Liver (tissue), 9 donors: ENCODE results near the gene ASAP2. TPM values are rescaled to one million over a fixed set of nuclear protein-coding genes. Genes with fewer than 3 reads are reported as not detected.

Source experiments
- DNase-seq: peaks from one replicate; pipeline ENCODE4 v3.0.0-alpha.2; 2017; ENCODE audit warnings: low spot score
- H3K27ac ChIP-seq, 2 donors: one replicate each; pipeline ENCODE4 v1.7.0; 2013; ENCODE audit warnings: inconsistent platforms in 2 of 2, low read length in 2 of 2, control low read depth in 1 of 2, low read depth in 1 of 2, mild to moderate bottlenecking in 1 of 2
- H3K27me3 ChIP-seq, 4 donors: one replicate each; pipeline versions ENCODE4 v1.6.1 to v1.7.0; 2013; ENCODE audit warnings: low read length in 3 of 4, inconsistent platforms in 1 of 4, mild to moderate bottlenecking in 1 of 4, moderate library complexity in 1 of 4; ENCODE audit not compliant: control insufficient read depth in 4 of 4, insufficient read depth in 4 of 4
- H3K36me3 ChIP-seq, 4 donors: one replicate each; pipeline versions ENCODE4 v1.6.1 to v1.7.0; 2013; ENCODE audit warnings: low read length in 3 of 4, mild to moderate bottlenecking in 3 of 4, low read depth in 1 of 4, moderate library complexity in 1 of 4; ENCODE audit not compliant: control insufficient read depth in 4 of 4, insufficient read depth in 3 of 4
- H3K4me1 ChIP-seq, 4 donors: one replicate each; pipeline versions ENCODE4 v1.6.1 to v1.7.0; 2013; ENCODE audit warnings: low read length in 3 of 4, mild to moderate bottlenecking in 3 of 4, moderate library complexity in 1 of 4; ENCODE audit not compliant: control insufficient read depth in 4 of 4, insufficient read depth in 4 of 4
- H3K4me3 ChIP-seq, 3 donors: one replicate each; pipeline versions ENCODE4 v1.6.1 to v1.7.0; 2013; ENCODE audit warnings: low read length in 3 of 3, control low read depth in 1 of 3, low read depth in 1 of 3, mild to moderate bottlenecking in 1 of 3
- H3K9ac ChIP-seq, 2 donors: one replicate each; pipeline ENCODE4 v1.7.0; 2013; ENCODE audit warnings: low read length in 2 of 2, mild to moderate bottlenecking in 2 of 2, moderate library complexity in 2 of 2, control low read depth in 1 of 2, low read depth in 1 of 2
- H3K9me3 ChIP-seq, 4 donors: one replicate each; pipeline versions ENCODE4 v1.6.1 to v1.7.0; 2013; ENCODE audit warnings: low read length in 3 of 4; ENCODE audit not compliant: control insufficient read depth in 4 of 4
- CTCF ChIP-seq: fragments of 150-350 bp; IDR thresholded peaks from 2 replicates; pipeline ENCODE4 v1.5.1; 2017; ENCODE audit warnings: improper control_type of control experiment, low read depth, low read length; ENCODE audit not compliant: missing input control
- EGR1 ChIP-seq, 2 donors: IDR thresholded peaks; 2 replicates each; pipeline ENCODE4 v1.6.1; 2016 to 2018; ENCODE audit warnings: antibody characterized with exemption in 2 of 2, low read depth in 2 of 2
- FOXA1 ChIP-seq: IDR thresholded peaks from 2 replicates; pipeline ENCODE4 v1.6.1; 2016; ENCODE audit warnings: antibody characterized with exemption
- GABPA ChIP-seq, 2 donors: IDR thresholded peaks in 1 of 2; conservative IDR thresholded peaks in 1 of 2; 2 replicates each; pipeline ENCODE4 v1.6.1; 2016; ENCODE audit warnings: antibody characterized with exemption in 2 of 2, mild to moderate bottlenecking in 1 of 2, moderate library complexity in 1 of 2
- HNF4G ChIP-seq: IDR thresholded peaks from 2 replicates; pipeline ENCODE4 v1.6.1; 2016; ENCODE audit warnings: antibody characterized with exemption
- JUND ChIP-seq, 2 donors: IDR thresholded peaks; 2 replicates each; pipeline ENCODE4 v1.6.1; 2016; ENCODE audit warnings: antibody characterized with exemption in 2 of 2
- NR2F2 ChIP-seq: IDR thresholded peaks from 2 replicates; pipeline ENCODE4 v1.6.1; 2016; ENCODE audit warnings: antibody characterized with exemption
- RAD21 ChIP-seq, 2 donors: IDR thresholded peaks; 2 replicates each; pipeline ENCODE4 v1.6.1; 2016; ENCODE audit warnings: antibody characterized with exemption in 2 of 2, mild to moderate bottlenecking in 2 of 2
- REST ChIP-seq: IDR thresholded peaks from 2 replicates; pipeline ENCODE4 v1.6.1; 2016; ENCODE audit warnings: antibody characterized with exemption, mild to moderate bottlenecking
- RXRA ChIP-seq, 2 donors: IDR thresholded peaks; 2 replicates each; pipeline ENCODE4 v1.6.1; 2017 to 2018; ENCODE audit warnings: antibody characterized with exemption in 2 of 2, mild to moderate bottlenecking in 1 of 2
- SP1 ChIP-seq: IDR thresholded peaks from 2 replicates; pipeline ENCODE4 v1.6.1; 2018; ENCODE audit warnings: antibody characterized with exemption, mild to moderate bottlenecking
- TAF1 ChIP-seq: conservative IDR thresholded peaks from 2 replicates; pipeline ENCODE4 v1.6.1; 2016; ENCODE audit warnings: antibody characterized with exemption, mild to moderate bottlenecking
- YY1 ChIP-seq: IDR thresholded peaks from 2 replicates; pipeline ENCODE4 v1.6.1; 2016; ENCODE audit warnings: antibody characterized with exemption, mild to moderate bottlenecking
- WGBS: extraction: QIAGEN DNeasy Blood & Tissue Kit; methylation state at CpG from one replicate; pipeline ENCODE4 v1.1.7; 2013; 5-methylcytosine and 5-hydroxymethylcytosine counted together
- polyA plus RNA-seq, 2 donors: library from polyadenylated mRNA; stranded (reverse) in 1 of 2; unstranded in 1 of 2; fragments of 200-250 nt in 1 of 2; fragments of >200 nt in 1 of 2; fragmentation: Nextera tagmentation in 1 of 2; extraction: Ambion mirVana in 1 of 2; gene quantifications; one replicate each; pipeline versions ENCODE4 v1.2.1 to v1.2.3, GENCODE V29; 2013 to 2015
- total RNA-seq, 2 donors: library from RNA; depleted of rRNA; stranded (reverse); fragments of >200 nt; gene quantifications; one replicate each; pipeline ENCODE4 v1.2.3, GENCODE V29; 2014
- TF ChIP-seq, protein P1 (sequence below): IDR thresholded peaks from 2 replicates; pipeline ENCODE4 v1.6.1; 2016; ENCODE audit warnings: antibody characterized with exemption
- TF ChIP-seq, protein P2 (sequence below): IDR thresholded peaks from 2 replicates; pipeline ENCODE4 v1.6.1; 2016; ENCODE audit warnings: antibody characterized with exemption
- donor health status: healthy.
- donor health status: healthy.
- donor health status: healthy.
- donor health status: healthy.
- donor health status: healthy.

Gene ASAP2
- total and polyA plus RNA-seq, 4 donors = 0.36 to 5.9 (median 2.6) TPM

GRCh38 chr2:9282128-9283112 lies 75.8 kb downstream of the ASAP2 start:
- H3K4me3 ChIP-seq = no peak overlapping the region
- no peak for TF ChIP-seq SP1
- TF ChIP-seq, protein P1, sequence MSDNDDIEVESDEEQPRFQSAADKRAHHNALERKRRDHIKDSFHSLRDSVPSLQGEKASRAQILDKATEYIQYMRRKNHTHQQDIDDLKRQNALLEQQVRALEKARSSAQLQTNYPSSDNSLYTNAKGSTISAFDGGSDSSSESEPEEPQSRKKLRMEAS = no peak
- TF ChIP-seq RXRA (IDR thresholded peaks at IDR 0.05) = no peak
- no peak for TF ChIP-seq CTCF
- TF ChIP-seq TAF1 = no peak
- TF ChIP-seq NR2F2 = no peak
- no peak for TF ChIP-seq HNF4G
- H3K9ac ChIP-seq = no peak overlapping the region
- no peaks in the 10 kb centered on the region for H3K27me3 ChIP-seq
- no peaks in the 10 kb centered on the region for H3K9me3 ChIP-seq
- WGBS = 87% methylated on average over 13 of the region's 13 CpGs
- H3K4me1 ChIP-seq = no peaks in the 10 kb centered on the region
- DNase-seq = no peak
- H3K36me3 ChIP-seq = no peaks in the 10 kb centered on the region
- H3K27ac ChIP-seq = no peak overlapping the region

DNA sequence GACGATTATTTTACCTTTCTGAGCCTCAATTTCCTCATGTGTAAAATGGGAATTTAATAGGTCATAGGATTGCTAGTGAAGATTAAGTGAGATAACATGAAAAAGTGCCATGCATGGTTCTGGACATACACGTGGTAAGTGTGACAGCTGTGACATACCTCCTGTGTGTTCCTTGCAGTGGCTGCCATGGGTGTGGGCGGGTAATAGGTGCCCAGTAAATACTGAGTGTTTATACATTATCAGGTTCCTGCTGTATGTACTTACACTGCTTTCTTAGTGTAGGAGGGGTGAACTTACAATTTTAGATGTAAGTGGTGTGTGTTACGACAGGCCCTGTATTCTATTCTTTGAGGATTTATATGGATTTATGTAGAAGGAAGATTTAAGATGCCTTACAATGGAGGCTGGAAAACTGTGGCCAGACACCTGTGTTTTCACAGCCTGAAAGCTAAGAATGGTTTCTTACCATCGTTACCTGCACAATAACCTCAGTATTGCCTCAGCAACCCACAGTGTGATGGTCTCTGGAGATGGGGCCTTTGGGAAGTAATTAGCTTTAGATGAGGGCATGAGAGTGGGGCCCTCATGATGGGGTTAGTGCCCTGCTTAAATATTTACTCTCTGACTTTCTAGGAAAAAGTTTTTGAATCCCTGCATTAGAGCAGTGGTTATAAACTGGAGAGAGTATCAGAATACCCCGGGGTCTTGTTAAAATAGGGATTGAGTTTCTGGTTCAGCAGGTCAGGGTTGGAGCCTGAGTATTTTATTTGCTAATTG lies 78.1 kb downstream of the ASAP2 start:
- DNase-seq = no peak
- Histone ChIP-seq H3K9me3 (no peaks in the 10 kb centered on the region), H3K36me3 (no peaks in the 10 kb centered on the region), H3K4me1 (no peaks in the 10 kb centered on the region), H3K9ac (no peak overlapping the region), H3K27ac (no peak overlapping the region), H3K4me3 (no peak overlapping the region), H3K27me3 (no peaks in the 10 kb centered on the region)
- TF ChIP-seq YY1 (no peak), GABPA (IDR thresholded peaks at IDR 0.05 in 1 of 2, conservative IDR thresholded peaks at IDR 0.05 in 1 of 2) (no peak), CTCF (no peak), NR2F2 (no peak), JUND (IDR thresholded peaks at IDR 0.05) (no peak), RAD21 (IDR thresholded peaks at IDR 0.05) (no peak), RXRA (IDR thresholded peaks at IDR 0.05) (no peak), REST (no peak), TAF1 (no peak), FOXA1 (no peak), SP1 (no peak), EGR1 (IDR thresholded peaks at IDR 0.05; ENCODE audit: low read depth in 2 of 2) (no peak)
- TF ChIP-seq, protein P1 = no peak
- TF ChIP-seq, protein P2, sequence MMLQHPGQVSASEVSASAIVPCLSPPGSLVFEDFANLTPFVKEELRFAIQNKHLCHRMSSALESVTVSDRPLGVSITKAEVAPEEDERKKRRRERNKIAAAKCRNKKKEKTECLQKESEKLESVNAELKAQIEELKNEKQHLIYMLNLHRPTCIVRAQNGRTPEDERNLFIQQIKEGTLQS = no peak
- WGBS = 81% methylated on average over 6 of the region's 6 CpGs
